ENCODE data around the gene C2CD2. TPM values are rescaled to one million over a fixed set of nuclear protein-coding genes. Genes with fewer than 3 reads are reported as not detected.

Gene C2CD2
- total and polyA plus RNA-seq, 2 donors (not counting 3 experiments of a cell fraction or from before 2014, with no cell fraction given), result 32.6 to 41.2 TPM

GRCh38 chr21:41873005-41873404, 80.8 kb downstream of the C2CD2 start:
- Histone ChIP-seq H3K9ac (replicated peaks; ENCODE audit: extremely low read depth, insufficient read depth, low read length) (no peak overlapping the region), H2AFZ (ENCODE audit: low read depth, low read length) (no peak overlapping the region), H3K27me3 (ENCODE audit: control insufficient read depth in 2 of 2, insufficient read depth in 2 of 2, low read length in 2 of 2) (no peaks in the 10 kb centered on the region), H3K4me1 (ENCODE audit: control insufficient read depth, extremely low read depth, insufficient read depth, low read length) (peaks cover 8% of the 10 kb centered on the region), H3K79me2 (ENCODE audit: control insufficient read depth, insufficient read depth, low read length) (peaks cover 25% of the 10 kb centered on the region), H3K36me3 (ENCODE audit: control insufficient read depth in 2 of 2, extremely low read depth in 1 of 2, insufficient read depth in 2 of 2, low read length in 2 of 2) (no peaks in the 10 kb centered on the region), H3K4me2 (ENCODE audit: insufficient read depth, low read length) (no peak overlapping the region), H3K9me1 (replicated peaks; ENCODE audit: control insufficient read depth, extremely low read depth, insufficient read depth, low read length) (no peaks in the 10 kb centered on the region), H4K20me1 (replicated peaks; ENCODE audit: control insufficient read depth, extremely low read depth, insufficient read depth, low read length) (no peaks in the 10 kb centered on the region), H3K27ac (ENCODE audit: insufficient read depth, low read depth, low read length) (no peak overlapping the region), H3K9me3 (replicated peaks; ENCODE audit: control insufficient read depth, insufficient read depth, low read length) (no peaks in the 10 kb centered on the region), H3K4me3 (replicated peaks in 1 of 3; ENCODE audit: insufficient read depth in 1 of 3, low read depth in 1 of 3, low read length in 3 of 3) (no peak overlapping the region)
- no peak for TF ChIP-seq POLR2A (IDR thresholded peaks at IDR 0.05; ENCODE audit: low read depth, low read length)
- TF ChIP-seq POLR2AphosphoS5 (IDR thresholded peaks at IDR 0.05; ENCODE audit: insufficient read depth, low read depth, low read length), result no peak
- TF ChIP-seq FOS (IDR thresholded peaks at IDR 0.05; ENCODE audit: borderline replicate concordance, insufficient read depth, low read length), result no peak
- no peak for TF ChIP-seq EZH2 (IDR thresholded peaks at IDR 0.05; ENCODE audit: borderline replicate concordance, low read depth, low read length, severe bottlenecking)
- TF ChIP-seq MYC (IDR thresholded peaks at IDR 0.05; ENCODE audit: low read depth, low read length), result no peak
- TF ChIP-seq GATA2 (IDR thresholded peaks at IDR 0.05; ENCODE audit: insufficient read depth, insufficient read length, low read depth, low read length), result no peak
- no peak for TF ChIP-seq JUN (IDR thresholded peaks at IDR 0.05; ENCODE audit: borderline replicate concordance, insufficient read depth, insufficient read length, low read depth)
- no peak for TF ChIP-seq CTCF (IDR thresholded peaks at IDR 0.05; ENCODE audit: extremely low read depth in 1 of 2, insufficient read depth in 1 of 2, low read depth in 1 of 2, low read length in 2 of 2)
- TF ChIP-seq, protein P1, sequence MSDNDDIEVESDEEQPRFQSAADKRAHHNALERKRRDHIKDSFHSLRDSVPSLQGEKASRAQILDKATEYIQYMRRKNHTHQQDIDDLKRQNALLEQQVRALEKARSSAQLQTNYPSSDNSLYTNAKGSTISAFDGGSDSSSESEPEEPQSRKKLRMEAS (IDR thresholded peaks at IDR 0.05; ENCODE audit: insufficient read depth, insufficient read length), result no peak
- ChIA-PET POLR2A (no interaction called here), CTCF (no interaction called here)
- BruUV-seq (replicated peaks), result no TSS peak
- dilution Hi-C loops (cut with MboI; ENCODE audit: extremely low pct_ligation_motif_present, low sequenced_read_pairs) (no loop called here), intact Hi-C loops (cut with micrococcal nuclease) (no loop called here)
- FAIRE-seq (no peak), DNase-seq (ENCODE audit: low read depth, low spot score) (no peak)

Data from endothelial cell of umbilical vein (primary cell).